HG03457 (cell line): ENCODE measurements around the gene KRTAP2-3.
"Not testable (repeated sequence)": the region's sequence is repeated elsewhere in the genome, so short reads cannot be mapped to it uniquely, and the experiment has no call there.

Experiments
- ATAC-seq: cut with Tn5 transposase; IDR thresholded peaks from one replicate; pipeline ENCODE4 v1.9.1; 2021; ENCODE audit warnings: moderate number of reproducible peaks; ENCODE audit not compliant: unreplicated experiment

The KRTAP2-3 gene

GRCh38 chr17:41069031-41069430 lies 9.1 kb upstream of the KRTAP2-3 start:
- no peak for ATAC-seq

- ATAC-seq = no peak
Measured at GRCh38 chr17:41067281-41067680, 7.4 kb upstream of the KRTAP2-3 start.

GRCh38 chr17:41065829-41066624 lies 6.1 kb upstream of the KRTAP2-3 start, which contains the start of gene KRTAP2-4:
Gene KRTAP2-4, minus strand, starts transcription at chr17:41065879. Its CDS starts 34 bp downstream, at chr17:41065845.
- ATAC-seq = no peak

GRCh38 chr17:41065016-41065689 lies 5.2 kb upstream of the KRTAP2-3 start:
- not testable (repeated sequence) for ATAC-seq

GRCh38 chr17:41064301-41064700 lies 4.4 kb upstream of the KRTAP2-3 start:
- no peak for ATAC-seq

- ATAC-seq = no peak
Measured at GRCh38 chr17:41063449-41063848, 3.5 kb upstream of the KRTAP2-3 start.

GRCh38 chr17:41061964-41062363 lies 2.0 kb upstream of the KRTAP2-3 start:
- no peak for ATAC-seq

GRCh38 chr17:41059276-41060051 lies 450 bp downstream of the KRTAP2-3 start:
- not testable (repeated sequence) for ATAC-seq

GRCh38 chr17:41058741-41059140 lies 1.2 kb downstream of the KRTAP2-3 start:
- ATAC-seq = no peak

GRCh38 chr17:41057547-41057946 lies 2.4 kb downstream of the KRTAP2-3 start:
- no peak for ATAC-seq

GRCh38 chr17:41055130-41055529 lies 4.8 kb downstream of the KRTAP2-3 start, which contains the start of gene KRTAP2-2:
Gene KRTAP2-2, minus strand, starts transcription at chr17:41055230. Its CDS starts 19 bp downstream, at chr17:41055211.
- ATAC-seq = not testable (repeated sequence)

- not testable (repeated sequence) for ATAC-seq
Measured at GRCh38 chr17:41054556-41054955, 5.4 kb downstream of the KRTAP2-3 start.

- ATAC-seq = no peak
Measured at GRCh38 chr17:41054025-41054424, 5.9 kb downstream of the KRTAP2-3 start.

- ATAC-seq = no peak
Measured at GRCh38 chr17:41052566-41052965, 7.3 kb downstream of the KRTAP2-3 start.

GRCh38 chr17:41049110-41049509 lies 10.8 kb downstream of the KRTAP2-3 start:
- ATAC-seq = no peak

GRCh38 chr17:41048441-41048840 lies 11.5 kb downstream of the KRTAP2-3 start:
- ATAC-seq = no peak

GRCh38 chr17:41046735-41047465 lies 13.0 kb downstream of the KRTAP2-3 start, which contains the start of gene KRTAP2-1:
Gene KRTAP2-1, minus strand, starts transcription at chr17:41047316. Its CDS starts 49 bp downstream, at chr17:41047267.
- ATAC-seq = not testable (repeated sequence)

GRCh38 chr17:41042953-41043352 lies 17.0 kb downstream of the KRTAP2-3 start:
- ATAC-seq = no peak

GRCh38 chr17:41040783-41041571 lies 18.9 kb downstream of the KRTAP2-3 start, which contains the start of gene KRTAP1-1:
Gene KRTAP1-1, minus strand, starts transcription at chr17:41041450. Its CDS starts 53 bp downstream, at chr17:41041397.
- not testable (repeated sequence) for ATAC-seq
